Measurements from ENCODE around the gene RNF32. TPM values are rescaled to one million over a fixed set of nuclear protein-coding genes. Genes with fewer than 3 reads are reported as not detected.
"Not testable (repeated sequence)": the region's sequence is repeated elsewhere in the genome, so short reads cannot be mapped to it uniquely, and the experiment has no call there.

The RNF32 gene
- total RNA-seq, 1 experiment from 2014 or later, result 3.8 TPM

- DNase-seq (ENCODE audit: low spot score), result no peak
Measured at GRCh38 chr7:156642306-156643045, 1.9 kb downstream of the RNF32 start.

GRCh38 chr7:156647330-156647729 lies 6.8 kb downstream of the RNF32 start:
- not testable (repeated sequence) for DNase-seq (ENCODE audit: low spot score)

DNA sequence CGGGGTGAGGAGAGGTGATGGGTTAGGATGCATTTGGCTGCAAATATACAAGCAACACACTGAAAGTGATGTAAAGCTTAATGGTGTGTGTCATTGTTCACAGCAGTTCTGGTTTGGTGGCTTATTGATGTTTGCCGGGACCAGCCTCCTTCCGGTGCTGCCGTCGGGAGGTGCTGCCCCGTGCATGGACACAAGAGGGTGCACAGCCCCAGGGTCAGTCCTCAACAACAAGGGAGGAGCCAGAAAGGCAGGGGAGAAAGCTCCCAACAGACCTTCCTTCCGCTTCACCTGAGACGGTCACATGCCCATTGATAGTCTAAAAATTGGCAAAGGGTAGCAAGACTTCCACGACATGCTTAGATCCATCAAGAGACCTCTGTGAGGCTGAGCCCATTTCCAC lies 9.5 kb downstream of the RNF32 start:
- no peak for DNase-seq (ENCODE audit: low spot score)

GRCh38 chr7:156651474-156651873 lies 10.9 kb downstream of the RNF32 start:
- no peak for DNase-seq (ENCODE audit: low spot score)

- no peak for DNase-seq (ENCODE audit: low spot score)
Measured at GRCh38 chr7:156652886-156653568, 12.5 kb downstream of the RNF32 start.

DNA sequence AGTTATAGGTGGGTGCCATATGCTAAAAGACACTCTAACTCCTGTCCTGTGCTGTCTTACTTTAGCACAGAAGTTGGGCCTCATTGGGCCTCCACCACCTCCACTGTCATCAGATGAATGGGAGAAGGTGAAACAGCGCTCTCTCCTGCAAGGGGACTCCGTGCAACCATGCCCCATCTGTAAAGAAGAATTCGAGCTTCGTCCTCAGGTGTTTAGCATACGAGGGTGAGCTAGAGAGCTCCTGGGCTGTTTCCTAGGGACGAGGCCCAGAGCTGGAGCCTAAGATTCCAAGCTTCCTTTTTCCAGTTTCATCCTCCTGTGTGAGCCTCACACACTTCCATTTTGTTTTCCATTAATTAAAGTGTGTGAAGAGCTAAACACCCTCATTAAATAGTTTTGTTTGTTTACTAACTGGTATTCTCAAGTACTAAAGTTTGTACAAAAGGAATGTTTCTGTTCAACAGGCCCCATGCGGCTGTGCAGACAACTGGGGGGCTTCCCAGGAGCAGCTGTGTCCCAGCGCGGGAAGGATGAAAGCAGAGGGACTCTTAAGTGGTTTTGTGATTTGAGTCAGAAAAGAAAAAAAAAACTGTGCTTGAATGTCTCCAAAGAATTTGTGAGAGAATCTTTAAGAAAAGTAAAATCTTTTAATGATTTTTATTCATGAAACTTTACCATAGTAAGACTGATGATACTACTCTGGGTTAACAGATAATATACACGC lies 14.1 kb downstream of the RNF32 start:
- no peak for DNase-seq (ENCODE audit: low spot score)

GRCh38 chr7:156655251-156655650 lies 14.7 kb downstream of the RNF32 start:
- DNase-seq (ENCODE audit: low spot score), result no peak

GRCh38 chr7:156655983-156656382 lies 15.4 kb downstream of the RNF32 start:
- no peak for DNase-seq (ENCODE audit: low spot score)

GRCh38 chr7:156656598-156656997 lies 16.0 kb downstream of the RNF32 start:
- DNase-seq (ENCODE audit: low spot score), result no peak

- no peak for DNase-seq (ENCODE audit: low spot score)
Measured at GRCh38 chr7:156657681-156658080, 17.1 kb downstream of the RNF32 start.

GRCh38 chr7:156659203-156659602 lies 18.6 kb downstream of the RNF32 start:
- no peak for DNase-seq (ENCODE audit: low spot score)

GRCh38 chr7:156659961-156660360 lies 19.4 kb downstream of the RNF32 start:
- DNase-seq (ENCODE audit: low spot score), result no peak

DNA sequence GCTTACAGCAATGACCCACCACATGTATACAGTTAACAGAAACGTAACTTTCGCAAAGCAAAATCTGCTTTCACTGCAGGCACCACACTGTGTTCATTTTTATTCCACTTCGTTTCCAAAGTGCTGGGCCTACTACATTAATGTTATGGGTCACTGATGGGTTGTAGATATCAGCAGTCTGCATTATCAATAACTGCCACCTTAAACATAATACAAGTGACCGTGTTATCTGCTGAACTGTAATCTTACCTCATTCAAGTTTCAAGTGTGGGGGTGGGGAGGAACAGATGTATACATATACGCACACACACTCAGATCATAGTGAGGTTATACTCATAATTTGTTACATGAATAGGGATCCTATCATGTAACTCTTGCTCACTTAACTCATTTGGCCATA lies 21.1 kb downstream of the RNF32 start:
- no peak for DNase-seq (ENCODE audit: low spot score)

- DNase-seq (ENCODE audit: low spot score), result no peak
Measured at GRCh38 chr7:156662277-156662676, 21.7 kb downstream of the RNF32 start.

DNA sequence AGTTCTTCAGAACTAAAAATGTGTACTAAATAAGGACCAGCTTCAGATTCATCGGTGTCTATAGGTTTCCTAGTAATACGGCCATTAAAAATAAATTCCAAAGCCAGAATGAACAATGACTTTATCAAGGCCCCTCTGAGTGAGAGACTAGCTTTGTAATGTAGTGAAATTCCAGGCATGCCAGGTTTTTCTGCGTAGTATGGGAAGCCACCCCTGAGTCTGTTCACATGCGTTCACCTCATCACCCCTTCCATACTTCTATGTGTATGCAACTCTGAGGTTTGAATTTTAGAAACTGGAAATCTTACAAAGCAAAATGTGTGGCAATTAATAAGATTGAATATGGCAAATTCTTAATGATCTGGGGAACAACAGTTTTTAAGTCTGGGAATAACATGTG lies 24.5 kb downstream of the RNF32 start:
- DNase-seq (ENCODE audit: low spot score), result no peak

DNA sequence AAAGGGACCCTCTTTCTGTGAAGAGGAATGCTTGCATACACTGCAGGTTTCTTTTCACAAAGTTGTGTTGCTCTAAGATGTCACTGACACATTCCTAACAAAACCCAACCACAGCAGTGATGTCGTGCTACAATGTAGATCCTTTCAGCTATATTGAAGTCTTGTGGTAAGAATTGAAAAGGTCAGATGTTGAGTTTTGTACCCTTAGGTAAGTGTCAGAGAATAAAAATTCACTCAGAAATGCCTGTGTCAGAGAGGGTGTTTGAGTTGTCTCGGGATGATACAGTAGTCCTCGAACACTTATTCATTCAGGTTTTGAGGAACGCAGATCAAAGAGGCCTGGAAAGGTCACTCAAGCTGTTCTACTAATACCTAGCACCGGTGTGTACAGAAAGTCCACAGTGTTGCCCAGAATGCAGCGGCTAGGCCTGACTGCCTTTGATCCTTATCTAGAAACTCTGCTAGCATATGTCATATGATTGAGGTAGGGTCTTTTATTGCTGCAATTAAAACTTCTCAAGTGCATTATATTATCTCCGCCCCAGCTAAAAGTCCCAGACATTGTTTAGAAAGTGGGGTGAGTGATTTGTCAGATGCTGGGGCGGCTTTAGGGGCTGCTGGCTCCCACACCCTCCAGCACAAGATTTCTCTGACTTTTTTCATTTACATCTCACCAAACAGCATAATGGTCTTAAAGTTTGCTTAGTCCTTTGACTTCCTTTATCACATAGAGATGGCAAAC lies 26.0 kb downstream of the RNF32 start:
- no peak for DNase-seq (ENCODE audit: low spot score)

- no peak for DNase-seq (ENCODE audit: low spot score)
Measured at GRCh38 chr7:156667110-156667426, 26.5 kb downstream of the RNF32 start.

DNA sequence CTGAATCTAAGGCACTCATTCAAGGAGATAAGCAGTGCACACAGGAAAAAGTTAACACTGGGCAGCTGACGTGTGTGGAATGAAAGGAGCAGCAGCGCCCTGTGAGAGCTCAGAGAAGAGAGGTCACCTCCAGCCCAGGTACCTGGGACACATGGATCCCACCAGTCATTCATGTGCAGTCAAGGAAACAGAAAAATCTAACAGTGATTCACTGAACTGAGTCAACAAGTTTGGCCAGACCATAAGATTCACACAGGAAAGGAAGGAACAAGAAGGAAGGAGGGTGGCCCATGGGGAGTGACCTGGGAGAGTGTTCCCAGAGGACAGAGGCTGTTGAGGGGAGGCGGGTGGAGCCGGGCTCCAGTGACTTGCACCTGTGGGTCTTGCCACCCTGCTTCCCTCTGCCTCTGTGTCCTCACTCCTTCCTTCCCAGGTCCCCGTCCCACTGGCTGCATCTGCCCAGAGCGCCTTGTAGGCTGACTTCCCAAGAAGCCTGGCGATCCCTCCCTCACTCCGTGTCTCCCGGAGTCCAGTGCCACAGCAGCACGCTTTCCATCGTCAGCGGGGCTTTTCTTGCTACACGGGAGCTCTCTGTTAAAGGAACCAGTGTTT lies 27.7 kb downstream of the RNF32 start:
- DNase-seq (ENCODE audit: low spot score), result no peak

GRCh38 chr7:156669035-156669828 lies 28.7 kb downstream of the RNF32 start:
- DNase-seq (ENCODE audit: low spot score), result no peak

GRCh38 chr7:156673454-156673853 lies 32.9 kb downstream of the RNF32 start:
- DNase-seq (ENCODE audit: low spot score), result no peak

- DNase-seq (ENCODE audit: low spot score), result no peak
Measured at GRCh38 chr7:156673902-156674301, 33.3 kb downstream of the RNF32 start.
